Measurements from ENCODE around the gene FYB1. TPM values are rescaled to one million over a fixed set of nuclear protein-coding genes. Genes with fewer than 3 reads are reported as not detected.

Gene FYB1
- total RNA-seq, 1 experiment from 2014 or later = 0.46 TPM

GRCh38 chr5:39255406-39255805 is 36.0 kb upstream of the FYB1 start:
- H3K27ac ChIP-seq (ENCODE audit: low read length) = no peak overlapping the region

GRCh38 chr5:39254671-39255070 is 35.3 kb upstream of the FYB1 start:
- no TSS peak for BruUV-seq (replicated peaks)
- intact Hi-C loops (cut with micrococcal nuclease; ENCODE audit: unreplicated experiment) = no loop called here
- ChIA-PET CTCF (no interaction called here), POLR2A (no interaction called here)
- no peak for DNase-seq (ENCODE audit: low read depth, low spot score)
- Histone ChIP-seq H3K27ac (ENCODE audit: low read length) (no peak overlapping the region), H3K9me3 (ENCODE audit: control insufficient read depth, insufficient read depth, low read depth, low read length) (no peaks in the 10 kb centered on the region), H3K4me3 (ENCODE audit: low read depth in 2 of 2, low read length in 2 of 2) (no peak overlapping the region), H3K36me3 (ENCODE audit: control insufficient read depth, insufficient read depth, low read length) (no peaks in the 10 kb centered on the region), H3K27me3 (ENCODE audit: control insufficient read depth, insufficient read depth, low read length) (no peaks in the 10 kb centered on the region), H3K4me1 (ENCODE audit: control insufficient read depth, insufficient read depth, low read length) (no peaks in the 10 kb centered on the region)
- TF ChIP-seq SIN3A (IDR thresholded peaks at IDR 0.05; ENCODE audit: borderline replicate concordance, insufficient read depth, low read depth, low read length) (no peak), TCF7L2 (IDR thresholded peaks at IDR 0.05; ENCODE audit: low read depth, low read length) (no peak), CTCF (IDR thresholded peaks at IDR 0.05) (no peak), REST (IDR thresholded peaks at IDR 0.05; ENCODE audit: insufficient read depth in 1 of 2, low read depth in 2 of 2, low read length in 1 of 2) (no peak), POLR2AphosphoS5 (IDR thresholded peaks at IDR 0.05; ENCODE audit: low read depth, low read length) (no peak)
- no peak for ATAC-seq
- in situ Hi-C loops (cut with HindIII; ENCODE audit: low pct_unique_long_range_greater_than_20kb, low sequenced_read_pairs) = no loop called here

More at GRCh38 chr5:39255406-39255805, 36.0 kb upstream of the FYB1 start:
- DNase-seq (ENCODE audit: low read depth, low spot score) (no peak), ATAC-seq (no peak)
- Histone ChIP-seq H3K36me3 (ENCODE audit: control insufficient read depth, insufficient read depth, low read length) (no peaks in the 10 kb centered on the region), H3K4me3 (ENCODE audit: low read depth in 2 of 2, low read length in 2 of 2) (no peak overlapping the region), H3K9me3 (ENCODE audit: control insufficient read depth, insufficient read depth, low read depth, low read length) (no peaks in the 10 kb centered on the region), H3K27me3 (ENCODE audit: control insufficient read depth, insufficient read depth, low read length) (no peaks in the 10 kb centered on the region), H3K4me1 (ENCODE audit: control insufficient read depth, insufficient read depth, low read length) (no peaks in the 10 kb centered on the region)
- CTCF ChIA-PET = no interaction called here
- no TSS peak for BruUV-seq (replicated peaks)
- POLR2A ChIA-PET = no interaction called here
- no peak for TF ChIP-seq POLR2AphosphoS5 (IDR thresholded peaks at IDR 0.05; ENCODE audit: low read depth, low read length)
- no peak for TF ChIP-seq TCF7L2 (IDR thresholded peaks at IDR 0.05; ENCODE audit: low read depth, low read length)
- no peak for TF ChIP-seq REST (IDR thresholded peaks at IDR 0.05; ENCODE audit: insufficient read depth in 1 of 2, low read depth in 2 of 2, low read length in 1 of 2)
- no peak for TF ChIP-seq SIN3A (IDR thresholded peaks at IDR 0.05; ENCODE audit: borderline replicate concordance, insufficient read depth, low read depth, low read length)
- no peak for TF ChIP-seq CTCF (IDR thresholded peaks at IDR 0.05)
- in situ Hi-C loops (cut with HindIII; ENCODE audit: low pct_unique_long_range_greater_than_20kb, low sequenced_read_pairs) = no loop called here
- intact Hi-C loops (cut with micrococcal nuclease; ENCODE audit: unreplicated experiment) = no loop called here

Data from Panc1 (cell line).